ENCODE data around the gene PTPN4. TPM values are rescaled to one million over a fixed set of nuclear protein-coding genes. Genes with fewer than 3 reads are reported as not detected.
A peak's percentile ranks its signal among the peaks of the same experiment; 100 is the strongest.

PTPN4 gene
- total and polyA plus RNA-seq, 10 of the 15 experiments (the other 5 are each of a cell fraction or from before 2014, with no cell fraction given), result 5.0 to 29.7 (median 23.7) TPM

- H3K27me3 ChIP-seq (replicated peaks in 1 of 2; ENCODE audit: control insufficient read depth in 2 of 2, insufficient read depth in 2 of 2, low read length in 1 of 2), result peaks cover 0 to 5% of the 10 kb centered on the region in 2 experiments; a peak in 1 of 4 replicates
- in situ Hi-C loops (cut with MboI) (no loop called here), intact Hi-C loops (cut with micrococcal nuclease; ENCODE audit: unreplicated experiment) (loop anchor here (1.0 to 10.0 kb wide), 5 partner anchors 48 to 929 kb away; no protein-coding TSS in a partner anchor)
- H3K9ac ChIP-seq (ENCODE audit: control insufficient read depth, insufficient read depth, low read length), result no peak overlapping the region
- no peaks in the 10 kb centered on the region for H4K20me1 ChIP-seq (ENCODE audit: control insufficient read depth, insufficient read depth)
- H3K4me3 ChIP-seq, result no peak overlapping the region
- RAD21 ChIA-PET (ENCODE audit: unreplicated experiment), result interaction anchor here (0.6 to 7.7 kb wide), 9 partner anchors 8 to 560 kb away, joined by 3 to 90 read pairs (median 4); no protein-coding TSS in a partner anchor
- no peak overlapping the region for H3K4me2 ChIP-seq (ENCODE audit: control insufficient read depth, insufficient read depth)
- no peak overlapping the region for H3K27ac ChIP-seq (ENCODE audit: control insufficient read depth, insufficient read depth)
- H3K36me3 ChIP-seq (ENCODE audit: control insufficient read depth in 2 of 2, insufficient read depth in 2 of 2, low read length in 1 of 2), result no peaks in the 10 kb centered on the region
- ATAC-seq, result peak; percentile 91
- WGBS (ENCODE audit: insufficient coverage, insufficient replicate concordance, low lambda C conversion rate, missing lambda C conversion rate), result 33% methylated on average over 7 of the region's 7 CpGs
- DNase-seq (ENCODE audit: low read depth, low spot score), result no peak
- H3K79me2 ChIP-seq (ENCODE audit: control insufficient read depth, insufficient read depth, low read length), result no peaks in the 10 kb centered on the region
- CTCF ChIA-PET, result interaction anchor here (0.6 to 7.9 kb wide), 23 partner anchors 8 to 559 kb away, joined by 3 to 144 read pairs (median 5); partner anchors contain the start of gene TMEM185B
- H3K4me1 ChIP-seq (ENCODE audit: control insufficient read depth, insufficient read depth, low read length), result no peaks in the 10 kb centered on the region
- POLR2A ChIA-PET, result interaction anchor here (1.3 kb wide), 1 partner anchor 422 kb away, joined by 3 read pairs; no protein-coding TSS in a partner anchor
- H3K9me3 ChIP-seq (replicated peaks; ENCODE audit: control insufficient read depth, insufficient read depth, low read length), result no peaks in the 10 kb centered on the region
- peak; percentile 75 for FAIRE-seq
- H2AFZ ChIP-seq (ENCODE audit: control insufficient read depth, low read depth, low read length), result no peak overlapping the region; the same call in 1 of the 2 replicates
- SMC1A ChIA-PET (ENCODE audit: uncharacterized antibody, unreplicated experiment), result interaction anchor here (0.6 to 5.9 kb wide), 14 partner anchors 21 to 560 kb away, joined by 3 to 69 read pairs (median 4); no protein-coding TSS in a partner anchor
- BruUV-seq (replicated peaks), result no TSS peak
- peak; percentile 92 for TF ChIP-seq RAD21 (IDR thresholded peaks at IDR 0.05; ENCODE audit: insufficient read depth, low read depth, low read length)
- no peak for TF ChIP-seq FOXK2 (IDR thresholded peaks at IDR 0.05)
- no peak for TF ChIP-seq MYB (IDR thresholded peaks at IDR 0.05; ENCODE audit: borderline replicate concordance, low read depth, low read length)
- TF ChIP-seq PKNOX1 (IDR thresholded peaks at IDR 0.05), result peak; percentile 38; the same call in 1 of the 2 replicates
- TF ChIP-seq YY1 (IDR thresholded peaks at IDR 0.05; ENCODE audit: low read depth, low read length), result no peak
- TF ChIP-seq SMC3 (IDR thresholded peaks at IDR 0.05; ENCODE audit: borderline replicate concordance, low read length), result peak; percentile 79
- TF ChIP-seq RUNX3 (IDR thresholded peaks at IDR 0.05; ENCODE audit: low read length), result peak; percentile 44; the same call in 1 of the 2 replicates
- no peak for TF ChIP-seq USF2 (IDR thresholded peaks at IDR 0.05; ENCODE audit: borderline replicate concordance, low read depth, low read length)
- TF ChIP-seq NBN (IDR thresholded peaks at IDR 0.05), result no peak
- TF ChIP-seq IRF5 (IDR thresholded peaks at IDR 0.05; ENCODE audit: borderline replicate concordance), result no peak
- TF ChIP-seq NKRF (conservative IDR thresholded peaks at IDR 0.05), result no peak
- TF ChIP-seq TAF1 (IDR thresholded peaks at IDR 0.05; ENCODE audit: borderline replicate concordance, low read depth, low read length), result no peak
- TF ChIP-seq NFYA (IDR thresholded peaks at IDR 0.05; ENCODE audit: borderline replicate concordance, low read depth, low read length), result no peak
- no peak for TF ChIP-seq TBL1XR1 (IDR thresholded peaks at IDR 0.05; ENCODE audit: low read depth, low read length)
- TF ChIP-seq CHD1 (IDR thresholded peaks at IDR 0.05; ENCODE audit: low read depth, low read length), result no peak
- no peak for TF ChIP-seq KLF5 (IDR thresholded peaks at IDR 0.05; ENCODE audit: partially characterized antibody)
Measured at GRCh38 chr2:119753041-119753929, 6.4 kb upstream of the PTPN4 start.

Measured in GM12878 (cell line).